Stomach (tissue), 9 donors: ENCODE data around the gene GPER1. TPM values are rescaled to one million over a fixed set of nuclear protein-coding genes. Genes with fewer than 3 reads are reported as not detected.
A peak's percentile ranks its signal among the peaks of the same experiment; 100 is the strongest.

ENCODE experiments used
- DNase-seq, 2 donors: peaks; one replicate each; pipeline versions ENCODE4 v3.0.0 to v3.0.0-alpha.2; 2013 to 2019
- H3K27ac ChIP-seq, 5 donors: fragments of 200-600 bp in 4 of 5; sonication (generic) in 4 of 5; one replicate each; pipeline ENCODE4 v1.5.1; 2013 to 2019; ENCODE audit warnings: mild to moderate bottlenecking in 1 of 5, moderate library complexity in 1 of 5
- H3K27me3 ChIP-seq, 3 donors: fragments of 200-600 bp; sonication (generic); one replicate each; pipeline ENCODE4 v1.5.1; 2017 to 2019; ENCODE audit warnings: mixed run types in 1 of 3
- H3K36me3 ChIP-seq, 4 donors: fragments of 200-600 bp; sonication (generic); 1 replicate in 3 of 4; 2 replicates in 1 of 4; pipeline ENCODE4 v1.5.1; 2016 to 2019
- H3K4me1 ChIP-seq, 4 donors: fragments of 200-600 bp; sonication (generic); one replicate each; pipeline ENCODE4 v1.5.1; 2016 to 2019
- H3K4me3 ChIP-seq, 4 donors: fragments of 200-600 bp; sonication (generic) in 3 of 4; one replicate each; pipeline ENCODE4 v1.5.1; 2016 to 2019; ENCODE audit warnings: mild to moderate bottlenecking in 1 of 4
- H3K9me3 ChIP-seq, 4 donors: fragments of 200-600 bp; sonication (generic); one replicate each; pipeline ENCODE4 v1.5.1; 2016 to 2019
- EP300 ChIP-seq: sonication (generic); formaldehyde crosslinking; IDR thresholded peaks from one replicate; pipeline ENCODE4 v1.6.1; 2017; ENCODE audit warnings: antibody characterized with exemption
- POLR2A ChIP-seq, 4 donors: fragments of 450-650 bp; IDR thresholded peaks; one replicate each; pipeline ENCODE4 v1.6.1; 2016; ENCODE audit warnings: antibody characterized with exemption in 4 of 4, control low read depth in 2 of 4, mild to moderate bottlenecking in 1 of 4, moderate library complexity in 1 of 4
- POLR2AphosphoS5 ChIP-seq, 3 donors: sonication (generic); formaldehyde crosslinking; IDR thresholded peaks; one replicate each; pipeline ENCODE4 v1.6.1; 2016; ENCODE audit warnings: antibody characterized with exemption in 3 of 3
- WGBS, 5 donors: extraction: QIAGEN DNeasy Blood & Tissue Kit in 3 of 5; methylation state at CpG; one replicate each; pipeline versions ENCODE4 v1.1.5 to v1.1.7; 2013 to 2018; 5-methylcytosine and 5-hydroxymethylcytosine counted together
- intact Hi-C: fragments of 100-400 bp; cut with DNase I; formaldehyde crosslinking; loops from one replicate; pipeline ENCODE4 v1.15.1; 2023; ENCODE audit warnings: low total_unique reads
- polyA plus RNA-seq, 3 donors: library from polyadenylated mRNA; stranded (reverse); fragments of 200-250 nt; gene quantifications; one replicate each; pipeline ENCODE4 v1.2.3, GENCODE V29; 2013
- total RNA-seq, 5 donors: library from RNA; depleted of rRNA; stranded (reverse); fragments of >200 nt; gene quantifications; one replicate each; pipeline versions ENCODE4 v1.1.0 to v1.2.3, GENCODE V29; 2014 to 2016
- TF ChIP-seq, protein P1 (sequence below), 7 experiments: fragments of 450-650 bp in 4 of 7; fragments of 200-600 bp in 3 of 7; sonication (generic) in 3 of 7; IDR thresholded peaks; one replicate each; pipeline ENCODE4 v1.5.1; 2016 to 2019; ENCODE audit warnings: antibody characterized with exemption in 7 of 7, control low read depth in 2 of 7, mild to moderate bottlenecking in 1 of 7
- donor health status: healthy with polysubstance abuse.
- donor health status: Bipolar disorder and iron deficiency.
- donor health status: healthy.

Gene GPER1
- total and polyA plus RNA-seq, 8 donors = 0.58 to 31.2 (median 18.3) TPM; not detected in 1

DNA sequence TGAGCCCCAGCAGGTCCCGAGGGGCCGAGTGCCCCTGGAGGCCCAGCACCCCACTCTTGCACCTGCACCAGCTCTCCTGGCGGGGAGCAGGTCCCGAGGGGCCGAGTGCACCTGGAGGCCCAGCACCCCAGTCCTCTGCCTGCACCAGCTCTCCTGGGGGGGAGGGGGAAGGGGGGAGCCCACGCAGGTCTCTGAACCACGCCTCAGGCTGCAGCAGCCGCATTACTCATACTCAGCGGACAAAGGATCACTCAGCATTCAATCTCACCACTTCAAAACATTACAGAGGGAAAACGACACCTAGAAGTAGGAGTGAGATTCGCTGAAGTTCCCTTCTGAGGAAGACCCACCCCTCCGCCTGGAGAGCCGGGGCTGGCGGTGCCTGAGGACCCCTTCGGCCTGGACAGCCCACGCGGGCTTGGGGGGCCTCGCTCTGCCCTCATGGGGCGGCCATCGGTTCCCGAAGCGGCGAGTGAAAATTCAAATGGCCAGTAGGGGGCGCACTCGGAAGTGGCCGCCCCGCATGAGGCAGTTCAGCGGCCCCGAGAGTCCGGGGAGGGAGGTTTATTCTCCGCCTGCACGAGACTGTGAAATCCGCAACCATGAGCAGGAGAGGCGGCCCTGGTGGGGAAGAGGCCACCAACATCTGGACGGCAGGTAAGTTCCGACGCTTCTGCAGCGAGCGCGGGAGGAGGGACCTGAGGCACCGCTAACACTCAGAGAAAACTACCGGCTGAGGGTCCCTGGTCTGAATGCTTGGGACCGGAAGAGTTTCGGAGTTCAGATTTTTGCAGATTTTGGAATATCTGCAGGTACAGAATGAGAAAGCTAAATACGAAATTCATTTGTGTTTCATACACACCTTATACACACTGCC lies 1.1 kb upstream of the GPER1 start:
- Histone ChIP-seq H3K4me3 (peak overlapping the region; percentile 40 to 53 (median 48)), H3K9me3 (no peaks in the 10 kb centered on the region), H3K4me1 (peaks cover 36 to 99% (median 75%) of the 10 kb centered on the region in 4 donors), H3K27ac (peak overlapping the region; percentile 75 to 84 (median 79)), H3K36me3 (peaks cover 0 to 10% (median 5%) of the 10 kb centered on the region in 4 donors), H3K27me3 (no peaks in the 10 kb centered on the region)
- DNase-seq = peak; percentile 81 to 88
- intact Hi-C loops = no loop called here
- WGBS, 5 donors = 7 to 12% (median 8%) methylated on average over 29 to 45 of the region's 45 CpGs
- TF ChIP-seq EP300 = no peak
- TF ChIP-seq, protein P1, sequence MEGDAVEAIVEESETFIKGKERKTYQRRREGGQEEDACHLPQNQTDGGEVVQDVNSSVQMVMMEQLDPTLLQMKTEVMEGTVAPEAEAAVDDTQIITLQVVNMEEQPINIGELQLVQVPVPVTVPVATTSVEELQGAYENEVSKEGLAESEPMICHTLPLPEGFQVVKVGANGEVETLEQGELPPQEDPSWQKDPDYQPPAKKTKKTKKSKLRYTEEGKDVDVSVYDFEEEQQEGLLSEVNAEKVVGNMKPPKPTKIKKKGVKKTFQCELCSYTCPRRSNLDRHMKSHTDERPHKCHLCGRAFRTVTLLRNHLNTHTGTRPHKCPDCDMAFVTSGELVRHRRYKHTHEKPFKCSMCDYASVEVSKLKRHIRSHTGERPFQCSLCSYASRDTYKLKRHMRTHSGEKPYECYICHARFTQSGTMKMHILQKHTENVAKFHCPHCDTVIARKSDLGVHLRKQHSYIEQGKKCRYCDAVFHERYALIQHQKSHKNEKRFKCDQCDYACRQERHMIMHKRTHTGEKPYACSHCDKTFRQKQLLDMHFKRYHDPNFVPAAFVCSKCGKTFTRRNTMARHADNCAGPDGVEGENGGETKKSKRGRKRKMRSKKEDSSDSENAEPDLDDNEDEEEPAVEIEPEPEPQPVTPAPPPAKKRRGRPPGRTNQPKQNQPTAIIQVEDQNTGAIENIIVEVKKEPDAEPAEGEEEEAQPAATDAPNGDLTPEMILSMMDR (IDR thresholded peaks at IDR 0.05) = peak in 5 of 7 experiments; percentile 63 to 98 (median 82)

DNA sequence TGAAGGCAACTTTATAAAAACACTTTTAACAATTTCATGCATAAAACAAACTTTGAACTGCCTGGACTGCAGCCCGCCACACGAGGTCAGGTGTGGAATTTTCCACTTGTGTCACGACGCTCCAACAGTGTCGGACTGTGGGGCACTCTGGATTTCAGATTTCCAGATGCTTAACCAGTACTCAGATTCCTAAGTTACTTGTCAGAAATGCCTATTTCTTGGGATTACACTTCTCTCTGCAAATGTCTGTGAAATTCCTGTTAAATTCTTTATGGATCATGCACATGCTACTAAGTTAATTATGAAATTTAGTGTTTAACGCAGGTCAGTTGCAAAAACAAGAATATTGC lies 473 bp upstream of the GPER1 start:
- Histone ChIP-seq H3K4me1 (peaks cover 33 to 98% (median 74%) of the 10 kb centered on the region in 4 donors), H3K36me3 (peaks cover 0 to 16% (median 11%) of the 10 kb centered on the region in 4 donors), H3K9me3 (no peaks in the 10 kb centered on the region), H3K27ac (peak overlapping the region in 4 of 5 donors; percentile 75 to 84 (median 80)), H3K27me3 (no peaks in the 10 kb centered on the region), H3K4me3 (peak overlapping the region; percentile 40 to 53 (median 48))
- no peak for DNase-seq
- WGBS, 5 donors = 13 to 40% (median 25%) methylated on average over 6 of the region's 6 CpGs
- TF ChIP-seq, protein P1 (IDR thresholded peaks at IDR 0.05) = no peak
- no peak for TF ChIP-seq POLR2AphosphoS5 (IDR thresholded peaks at IDR 0.05)
- TF ChIP-seq EP300 = no peak
- TF ChIP-seq POLR2A (IDR thresholded peaks at IDR 0.05) = no peak
- intact Hi-C loops = no loop called here

DNA sequence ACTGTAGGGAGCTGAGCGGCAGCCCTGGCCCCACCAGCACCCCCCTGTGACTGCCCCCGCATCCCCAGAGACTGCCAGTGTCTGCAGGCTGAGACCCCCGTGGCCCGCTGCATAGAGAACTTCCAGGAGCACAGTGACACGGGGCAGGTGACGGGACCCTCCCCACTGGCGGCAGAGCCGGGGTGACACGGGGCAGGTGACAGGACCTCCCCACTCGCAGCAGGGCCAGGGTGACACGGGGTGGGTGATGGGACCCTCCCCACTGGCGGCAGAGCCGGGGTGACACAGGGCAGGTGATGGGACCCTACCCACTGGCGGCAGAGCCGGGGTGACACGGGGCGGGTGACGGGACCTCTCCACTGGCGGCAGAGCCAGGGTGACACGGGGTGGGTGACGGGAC lies 2.3 kb downstream of the GPER1 start:
- intact Hi-C loops = no loop called here
- no peaks in the 10 kb centered on the region for H3K9me3 ChIP-seq
- no peak for TF ChIP-seq EP300
- TF ChIP-seq POLR2A (IDR thresholded peaks at IDR 0.05) = no peak
- TF ChIP-seq POLR2AphosphoS5 (IDR thresholded peaks at IDR 0.05) = no peak
- TF ChIP-seq, protein P1 (IDR thresholded peaks at IDR 0.05) = no peak
- peaks cover 0 to 34% (median 25%) of the 10 kb centered on the region in 4 donors for H3K36me3 ChIP-seq
- WGBS, 5 donors = 57 to 85% (median 64%) methylated on average over 10 to 21 of the region's 21 CpGs
- no peaks in the 10 kb centered on the region for H3K27me3 ChIP-seq
- H3K4me1 ChIP-seq = peaks cover 39 to 98% (median 73%) of the 10 kb centered on the region in 4 donors
- no peak for DNase-seq
- peak overlapping the region in 4 of 5 donors; percentile 30 to 84 (median 76) for H3K27ac ChIP-seq
- H3K4me3 ChIP-seq = peak overlapping the region; percentile 0 to 17 (median 12)

DNA sequence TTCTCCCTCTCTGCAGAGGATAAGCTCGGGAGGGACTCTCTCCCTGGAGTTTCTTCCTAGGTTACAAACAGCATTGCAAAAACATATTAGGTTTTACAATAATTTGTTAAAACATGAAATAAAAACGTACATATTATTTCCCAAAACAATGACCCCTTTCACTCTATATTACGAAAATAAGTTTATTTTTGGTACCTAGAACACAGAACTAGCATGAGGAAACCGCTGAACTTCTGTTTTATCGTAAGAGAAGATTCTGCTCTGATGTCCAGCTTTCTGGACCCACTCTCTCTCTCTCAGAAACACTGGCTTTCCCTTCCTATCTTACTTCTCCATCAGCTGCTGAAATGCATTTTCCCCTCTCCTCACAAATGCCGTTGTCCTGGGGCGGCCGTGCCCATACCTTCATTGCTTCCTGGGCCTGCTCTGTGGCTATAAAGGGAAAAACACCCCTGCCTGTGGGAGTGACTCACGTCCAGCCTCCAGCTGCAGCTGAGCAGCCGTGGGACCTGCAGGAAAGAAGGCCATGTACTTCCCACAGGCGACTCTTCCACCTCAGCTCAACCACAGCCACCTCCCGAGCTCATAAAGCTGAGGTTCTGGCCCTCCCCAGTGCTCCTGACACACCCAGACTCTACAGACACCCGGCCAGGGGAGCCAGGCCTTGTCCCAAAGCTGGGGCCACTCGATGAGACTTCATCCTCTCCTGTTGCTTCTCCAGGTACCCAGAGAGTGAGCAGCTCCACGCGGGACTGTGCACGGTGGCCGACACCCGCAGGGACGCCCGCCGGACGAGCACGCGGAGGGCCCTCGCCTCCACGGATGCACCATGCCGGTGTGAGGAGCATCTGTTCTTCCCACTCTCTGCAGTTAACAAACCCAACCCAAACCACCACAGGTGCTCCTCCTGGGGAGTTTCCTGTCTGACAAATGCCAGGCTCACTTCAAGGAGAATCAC lies 3.1 kb downstream of the GPER1 start:
- no peak for DNase-seq
- TF ChIP-seq POLR2A (IDR thresholded peaks at IDR 0.05) (no peak), POLR2AphosphoS5 (IDR thresholded peaks at IDR 0.05) (no peak), EP300 (no peak)
- TF ChIP-seq, protein P1 (IDR thresholded peaks at IDR 0.05) = no peak
- no peaks in the 10 kb centered on the region for H3K9me3 ChIP-seq
- intact Hi-C loops = no loop called here
- H3K4me1 ChIP-seq = peaks cover 40 to 98% (median 77%) of the 10 kb centered on the region in 4 donors
- H3K27me3 ChIP-seq = no peaks in the 10 kb centered on the region
- H3K4me3 ChIP-seq = peak overlapping the region in 3 of 4 donors; percentile 9 to 17 (median 16)
- H3K36me3 ChIP-seq = peaks cover 0 to 34% (median 25%) of the 10 kb centered on the region in 4 donors
- 63 to 77% (median 72%) methylated on average over 27 to 28 of the region's 28 CpGs for WGBS, 5 donors
- peak overlapping the region in 3 of 5 donors; percentile 30 to 84 (median 70) for H3K27ac ChIP-seq
